Parathyroid adenoma (tissue), 2 donors: Measurements from ENCODE around the gene DGCR2.
"Not testable (repeated sequence)": the region's sequence is repeated elsewhere in the genome, so short reads cannot be mapped to it uniquely, and the experiment has no call there.

Experiments used
- H2AFZ ChIP-seq: fragments of 300-600 bp; sonication (generic); one replicate; pipeline ENCODE4 v1.7.0; 2017; ENCODE audit warnings: antibody characterized with exemption, mild to moderate bottlenecking
- H3K27ac ChIP-seq: fragments of 300-600 bp; sonication (generic); one replicate; pipeline ENCODE4 v1.7.0; 2017
- H3K27me3 ChIP-seq: fragments of 300-600 bp; sonication (generic); one replicate; pipeline ENCODE4 v1.7.0; 2017; ENCODE audit warnings: low read length; ENCODE audit not compliant: control insufficient read depth, insufficient read depth
- H3K36me3 ChIP-seq: fragments of 300-600 bp; sonication (generic); one replicate; pipeline ENCODE4 v1.7.0; 2017; ENCODE audit warnings: low read length; ENCODE audit not compliant: control insufficient read depth, insufficient read depth
- H3K4me1 ChIP-seq: fragments of 300-600 bp; sonication (generic); one replicate; pipeline ENCODE4 v1.7.0; 2017; ENCODE audit warnings: control low read depth
- H3K4me2 ChIP-seq: fragments of 300-600 bp; sonication (generic); one replicate; pipeline ENCODE4 v1.7.0; 2017; ENCODE audit warnings: low read length
- H3K4me3 ChIP-seq: fragments of 300-600 bp; sonication (generic); one replicate; pipeline ENCODE4 v1.7.0; 2017; ENCODE audit warnings: low read depth, low read length
- H3K79me2 ChIP-seq: fragments of 300-600 bp; sonication (generic); one replicate; pipeline ENCODE4 v1.7.0; 2017; ENCODE audit warnings: control low read depth
- H3K9ac ChIP-seq: fragments of 300-600 bp; sonication (generic); one replicate; pipeline ENCODE4 v1.7.0; 2017; ENCODE audit warnings: mild to moderate bottlenecking
- H3K9me3 ChIP-seq: fragments of 300-600 bp; sonication (generic); one replicate; pipeline ENCODE4 v1.7.0; 2017; ENCODE audit warnings: low read length; ENCODE audit not compliant: control insufficient read depth
- donor health status: primary hyperparathyroidism.

Gene DGCR2

GRCh38 chr22:19030226-19030888 lies 91.9 kb downstream of the DGCR2 start:
- not testable (repeated sequence) for H3K9ac ChIP-seq, H3K27me3 ChIP-seq, H3K27ac ChIP-seq, H3K4me2 ChIP-seq, H3K4me1 ChIP-seq, H2AFZ ChIP-seq, H3K79me2 ChIP-seq, H3K36me3 ChIP-seq, H3K4me3 ChIP-seq, H3K9me3 ChIP-seq

DNA sequence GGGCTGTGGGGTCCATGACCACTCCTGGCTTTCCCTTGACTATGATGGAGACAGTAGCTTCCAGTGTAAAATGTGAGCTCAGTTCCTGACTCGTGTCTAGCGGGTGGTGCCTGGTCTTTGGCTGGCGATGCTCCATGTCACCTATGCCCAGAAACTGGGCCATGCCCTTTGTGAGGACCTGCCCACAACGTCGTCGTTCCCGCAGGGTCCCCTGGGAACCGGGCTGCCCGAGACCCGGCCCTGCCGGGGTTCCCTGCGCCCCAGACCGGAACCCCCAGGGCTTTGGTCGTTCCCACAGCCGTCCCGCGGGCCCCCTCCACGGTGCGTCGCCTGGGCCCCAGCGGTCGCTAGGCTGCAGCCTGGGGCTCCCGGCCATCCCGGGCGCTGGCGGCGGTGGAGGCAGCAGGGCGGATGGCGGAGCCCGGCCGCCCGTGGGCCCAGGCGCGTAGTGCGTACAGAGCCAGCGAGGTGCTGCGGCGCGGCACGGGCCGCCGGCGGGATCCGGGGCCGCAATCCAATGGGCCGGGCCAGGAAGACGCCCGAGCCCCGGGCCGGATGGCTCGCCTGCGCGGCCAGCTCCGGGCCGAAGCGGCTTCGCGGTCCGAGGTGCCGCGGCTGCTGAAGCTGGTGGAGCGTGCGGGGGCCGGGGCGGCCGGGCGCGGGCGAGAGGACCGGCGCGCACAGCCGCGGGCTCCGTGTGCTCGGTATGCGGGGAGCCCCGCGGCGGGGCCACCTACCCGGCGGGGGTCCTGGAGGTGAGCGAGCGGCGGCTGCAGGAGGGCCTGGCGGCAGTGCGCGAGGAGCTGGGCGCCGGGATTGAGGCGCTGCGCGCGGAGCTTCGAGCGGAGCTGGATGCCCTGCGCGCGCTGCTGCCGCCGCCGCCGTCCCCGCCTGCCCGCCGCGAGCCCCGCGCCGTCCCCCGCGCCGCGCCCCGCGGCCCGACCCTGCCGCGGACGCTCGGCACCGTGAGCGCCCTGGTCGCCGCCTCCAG lies 92.8 kb downstream of the DGCR2 start:
- H3K79me2 ChIP-seq, H3K9me3 ChIP-seq, H3K4me2 ChIP-seq, H3K36me3 ChIP-seq, H3K27ac ChIP-seq, H3K27me3 ChIP-seq, H2AFZ ChIP-seq, H3K4me1 ChIP-seq, H3K4me3 ChIP-seq, H3K9ac ChIP-seq: not testable (repeated sequence)

DNA sequence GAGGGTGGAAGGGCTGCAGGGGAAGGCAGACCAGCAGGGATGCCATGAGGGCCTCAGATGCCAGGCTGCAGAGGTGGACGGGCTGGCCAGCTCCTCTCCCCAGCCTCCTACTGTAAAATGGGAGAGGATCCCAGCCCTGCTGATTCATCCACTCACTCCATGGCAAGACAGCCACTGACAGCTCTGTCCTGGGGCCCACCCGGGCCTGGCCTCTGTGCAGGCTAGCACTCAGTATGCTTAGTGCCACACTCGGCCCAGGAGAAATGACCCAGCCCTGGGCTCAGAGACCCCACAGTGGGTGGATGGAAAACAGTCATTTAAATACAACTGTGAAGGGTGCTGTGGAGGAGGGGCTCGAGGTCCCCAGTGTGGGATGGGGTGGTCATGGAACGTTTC lies 94.2 kb downstream of the DGCR2 start:
- H3K27me3 ChIP-seq, H3K4me3 ChIP-seq, H3K27ac ChIP-seq, H2AFZ ChIP-seq, H3K36me3 ChIP-seq, H3K4me1 ChIP-seq, H3K4me2 ChIP-seq, H3K9me3 ChIP-seq, H3K79me2 ChIP-seq, H3K9ac ChIP-seq: not testable (repeated sequence)

DNA sequence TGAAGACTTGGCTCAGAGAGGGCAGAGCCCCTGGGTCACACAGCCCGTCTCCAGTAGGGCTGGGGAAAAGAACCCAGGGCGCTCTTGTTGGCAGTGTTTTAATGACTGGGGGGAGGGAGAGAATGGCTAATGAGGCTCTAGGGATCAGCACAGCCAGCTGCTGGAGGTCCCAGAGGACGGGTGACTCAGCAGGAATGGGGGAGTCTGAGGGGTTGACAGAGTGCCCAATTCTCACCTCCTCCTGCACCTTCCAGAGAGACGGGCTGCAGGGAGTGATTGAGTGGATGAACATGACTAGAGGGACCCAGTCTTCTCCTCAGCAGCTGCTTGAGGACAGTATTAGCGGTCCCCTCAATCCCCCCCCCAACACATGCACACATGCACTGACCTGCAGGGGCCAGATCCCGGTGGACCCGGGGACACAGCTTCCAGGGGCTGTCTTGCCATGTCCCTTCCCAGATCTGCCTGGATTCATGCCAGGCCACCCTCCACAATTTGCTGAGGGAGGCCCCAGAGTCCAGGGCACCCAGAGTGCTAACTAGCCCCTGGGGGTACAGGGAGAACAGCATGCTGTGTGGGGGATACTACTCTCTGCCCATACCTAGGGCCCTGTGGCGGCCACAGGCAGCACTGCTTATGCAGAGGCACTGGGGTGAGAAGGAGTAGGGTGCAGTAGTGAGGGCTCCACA lies 94.7 kb downstream of the DGCR2 start:
- H3K27ac ChIP-seq, H3K9me3 ChIP-seq, H2AFZ ChIP-seq, H3K9ac ChIP-seq, H3K36me3 ChIP-seq, H3K4me2 ChIP-seq, H3K27me3 ChIP-seq, H3K4me3 ChIP-seq, H3K4me1 ChIP-seq, H3K79me2 ChIP-seq: not testable (repeated sequence)

- not testable (repeated sequence) for H2AFZ ChIP-seq, H3K9me3 ChIP-seq, H3K36me3 ChIP-seq, H3K9ac ChIP-seq, H3K4me1 ChIP-seq, H3K4me3 ChIP-seq, H3K27me3 ChIP-seq, H3K27ac ChIP-seq, H3K4me2 ChIP-seq, H3K79me2 ChIP-seq
Measured at GRCh38 chr22:19026080-19026479, 96.1 kb downstream of the DGCR2 start.

DNA sequence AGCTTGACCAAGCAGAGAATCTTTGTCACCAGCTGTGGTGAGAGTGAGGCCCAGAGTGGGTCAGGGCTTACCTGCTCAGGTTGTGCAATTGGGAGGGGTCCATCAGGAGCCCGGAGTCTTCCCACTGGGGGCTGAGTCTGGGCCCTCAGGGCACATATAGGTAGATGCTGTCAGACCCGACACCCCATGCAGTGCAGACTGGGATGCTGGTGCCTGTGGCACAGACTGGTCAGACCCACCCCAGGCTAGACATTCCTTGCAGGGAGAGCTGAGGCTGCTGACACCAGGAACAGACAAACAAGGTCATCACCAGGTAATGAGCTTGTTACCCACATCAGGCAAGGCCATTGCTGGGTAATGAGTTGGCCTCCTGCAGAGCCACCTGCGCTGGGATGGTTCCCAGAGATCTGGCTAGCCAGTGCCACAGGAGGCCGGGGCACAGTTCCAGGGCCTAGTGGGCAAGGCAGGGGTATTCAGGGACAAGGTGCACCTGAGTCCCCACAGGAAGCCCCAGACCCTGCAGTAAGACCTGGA lies 97.2 kb downstream of the DGCR2 start:
- not testable (repeated sequence) for H3K36me3 ChIP-seq, H2AFZ ChIP-seq, H3K9me3 ChIP-seq, H3K4me3 ChIP-seq, H3K4me2 ChIP-seq, H3K79me2 ChIP-seq, H3K27ac ChIP-seq, H3K4me1 ChIP-seq, H3K9ac ChIP-seq, H3K27me3 ChIP-seq

DNA sequence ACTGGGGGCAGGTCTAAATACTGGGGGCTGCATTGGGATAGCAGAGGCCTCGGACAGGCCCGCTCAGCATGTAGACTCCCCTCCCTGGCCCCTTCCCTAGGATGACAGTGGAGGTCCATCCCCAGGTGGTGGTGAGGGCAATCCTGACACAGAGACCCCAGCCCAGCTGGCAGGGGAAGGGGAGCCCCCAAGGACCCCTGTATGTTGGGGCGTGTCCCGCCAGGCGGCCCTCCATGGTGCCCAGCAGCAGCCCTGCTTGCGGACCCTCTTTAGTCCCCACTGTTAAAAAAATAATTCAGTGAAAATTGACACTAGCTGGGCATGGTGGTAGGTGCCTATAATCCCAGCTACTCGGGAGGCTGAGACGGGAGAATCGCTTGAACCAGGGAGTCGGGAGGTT lies 98.3 kb downstream of the DGCR2 start:
- not testable (repeated sequence) for H3K4me3 ChIP-seq, H3K4me2 ChIP-seq, H3K4me1 ChIP-seq, H3K27ac ChIP-seq, H2AFZ ChIP-seq, H3K36me3 ChIP-seq, H3K9me3 ChIP-seq, H3K9ac ChIP-seq, H3K27me3 ChIP-seq, H3K79me2 ChIP-seq
